Measurements from ENCODE around the gene SUPT4H1. TPM values are rescaled to one million over a fixed set of nuclear protein-coding genes. Genes with fewer than 3 reads are reported as not detected.

The SUPT4H1 gene
- polyA plus RNA-seq, 1 donor (not counting 4 experiments of a cell fraction or from before 2014, with no cell fraction given): 206 TPM

GRCh38 chr17:58313815-58314705, 37.9 kb downstream of the SUPT4H1 start:
- no peak for TF ChIP-seq EZH2 (IDR thresholded peaks at IDR 0.05; ENCODE audit: low read length)
- no peaks in the 10 kb centered on the region for H4K20me1 ChIP-seq (ENCODE audit: control insufficient read depth, extremely low read depth, insufficient read depth, low read length)
- dilution Hi-C loops (cut with MboI; ENCODE audit: extremely low pct_ligation_motif_present, low sequenced_read_pairs): no loop called here
- H3K9me1 ChIP-seq (ENCODE audit: control insufficient read depth, extremely low read depth, insufficient read depth, low read length): peaks cover 2% of the 10 kb centered on the region
- no peak overlapping the region for H3K4me2 ChIP-seq (ENCODE audit: control insufficient read depth, extremely low read depth, insufficient read depth, low read depth, low read length)
- no peaks in the 10 kb centered on the region for H3K9me3 ChIP-seq (ENCODE audit: control insufficient read depth, low read depth, low read length)
- H3K27ac ChIP-seq (ENCODE audit: control insufficient read depth, insufficient read depth, low read length): no peak overlapping the region
- DNase-seq (ENCODE audit: low read depth, low spot score) (no peak), FAIRE-seq (no peak)
- no peak overlapping the region for H2AFZ ChIP-seq (ENCODE audit: control insufficient read depth, low read length)
- no peak overlapping the region for H3K9ac ChIP-seq (ENCODE audit: control insufficient read depth, extremely low read depth, insufficient read depth, low read length)
- H3K4me3 ChIP-seq (ENCODE audit: control insufficient read depth in 2 of 3, extremely low read depth in 1 of 3, insufficient read depth in 2 of 3, low read depth in 1 of 3, low read length in 3 of 3): no peak overlapping the region
- H3K4me1 ChIP-seq (ENCODE audit: control insufficient read depth, extremely low read depth, insufficient read depth, low read length): peaks cover 8% of the 10 kb centered on the region
- no peaks in the 10 kb centered on the region for H3K27me3 ChIP-seq (ENCODE audit: control insufficient read depth, extremely low read depth, insufficient read depth, low read length)
- no peaks in the 10 kb centered on the region for H3K36me3 ChIP-seq (ENCODE audit: control insufficient read depth in 2 of 2, extremely low read depth in 1 of 2, insufficient read depth in 2 of 2, low read length in 2 of 2)
- no peaks in the 10 kb centered on the region for H3K79me2 ChIP-seq (ENCODE audit: control insufficient read depth, insufficient read depth, low read length)

DNA sequence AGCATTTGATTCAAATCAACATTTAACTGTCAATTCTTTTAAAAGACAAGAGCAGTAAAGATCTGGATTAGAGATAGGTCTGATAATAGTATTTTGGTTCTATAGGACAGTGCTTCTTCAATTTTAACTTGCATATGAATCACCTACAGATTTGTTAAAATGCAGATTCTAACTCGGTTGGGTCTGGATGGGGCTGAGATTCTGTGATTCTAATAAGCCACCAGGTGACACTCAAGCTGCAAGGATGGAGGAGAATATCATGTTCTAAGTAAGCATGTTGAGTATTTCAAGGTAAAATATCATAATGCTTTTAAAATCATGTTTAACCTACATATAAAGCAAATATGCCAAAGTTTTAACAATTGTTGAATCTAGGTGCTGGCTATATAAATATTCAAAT, 39.2 kb downstream of the SUPT4H1 start:
- TF ChIP-seq, protein P1, sequence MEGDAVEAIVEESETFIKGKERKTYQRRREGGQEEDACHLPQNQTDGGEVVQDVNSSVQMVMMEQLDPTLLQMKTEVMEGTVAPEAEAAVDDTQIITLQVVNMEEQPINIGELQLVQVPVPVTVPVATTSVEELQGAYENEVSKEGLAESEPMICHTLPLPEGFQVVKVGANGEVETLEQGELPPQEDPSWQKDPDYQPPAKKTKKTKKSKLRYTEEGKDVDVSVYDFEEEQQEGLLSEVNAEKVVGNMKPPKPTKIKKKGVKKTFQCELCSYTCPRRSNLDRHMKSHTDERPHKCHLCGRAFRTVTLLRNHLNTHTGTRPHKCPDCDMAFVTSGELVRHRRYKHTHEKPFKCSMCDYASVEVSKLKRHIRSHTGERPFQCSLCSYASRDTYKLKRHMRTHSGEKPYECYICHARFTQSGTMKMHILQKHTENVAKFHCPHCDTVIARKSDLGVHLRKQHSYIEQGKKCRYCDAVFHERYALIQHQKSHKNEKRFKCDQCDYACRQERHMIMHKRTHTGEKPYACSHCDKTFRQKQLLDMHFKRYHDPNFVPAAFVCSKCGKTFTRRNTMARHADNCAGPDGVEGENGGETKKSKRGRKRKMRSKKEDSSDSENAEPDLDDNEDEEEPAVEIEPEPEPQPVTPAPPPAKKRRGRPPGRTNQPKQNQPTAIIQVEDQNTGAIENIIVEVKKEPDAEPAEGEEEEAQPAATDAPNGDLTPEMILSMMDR (optimal IDR thresholded peaks at IDR 0.05 in 1 of 3, IDR thresholded peaks at IDR 0.05 in 1 of 3, conservative IDR thresholded peaks at IDR 0.05 in 1 of 3; ENCODE audit: extremely low read depth in 1 of 3, insufficient read depth in 2 of 3, low read length in 3 of 3): no peak
- no peak for TF ChIP-seq EZH2 (IDR thresholded peaks at IDR 0.05; ENCODE audit: low read length)
- Histone ChIP-seq H3K9me3 (ENCODE audit: control insufficient read depth, low read depth, low read length) (no peaks in the 10 kb centered on the region), H3K9ac (ENCODE audit: control insufficient read depth, extremely low read depth, insufficient read depth, low read length) (no peak overlapping the region), H3K27ac (ENCODE audit: control insufficient read depth, insufficient read depth, low read length) (no peak overlapping the region), H3K9me1 (ENCODE audit: control insufficient read depth, extremely low read depth, insufficient read depth, low read length) (no peaks in the 10 kb centered on the region), H3K4me1 (ENCODE audit: control insufficient read depth, extremely low read depth, insufficient read depth, low read length) (peaks cover 5% of the 10 kb centered on the region), H3K27me3 (ENCODE audit: control insufficient read depth, extremely low read depth, insufficient read depth, low read length) (no peaks in the 10 kb centered on the region), H4K20me1 (ENCODE audit: control insufficient read depth, extremely low read depth, insufficient read depth, low read length) (no peaks in the 10 kb centered on the region), H3K36me3 (ENCODE audit: control insufficient read depth in 2 of 2, extremely low read depth in 1 of 2, insufficient read depth in 2 of 2, low read length in 2 of 2) (no peaks in the 10 kb centered on the region), H2AFZ (ENCODE audit: control insufficient read depth, low read length) (no peak overlapping the region), H3K4me3 (ENCODE audit: control insufficient read depth in 2 of 3, extremely low read depth in 1 of 3, insufficient read depth in 2 of 3, low read depth in 1 of 3, low read length in 3 of 3) (no peak overlapping the region), H3K79me2 (ENCODE audit: control insufficient read depth, insufficient read depth, low read length) (no peaks in the 10 kb centered on the region), H3K4me2 (ENCODE audit: control insufficient read depth, extremely low read depth, insufficient read depth, low read depth, low read length) (no peak overlapping the region)
- no peak for FAIRE-seq
- dilution Hi-C loops (cut with MboI; ENCODE audit: extremely low pct_ligation_motif_present, low sequenced_read_pairs): no loop called here
- DNase-seq (ENCODE audit: low read depth, low spot score): no peak
